Measurements from ENCODE around the gene SLC17A9. TPM values are rescaled to one million over a fixed set of nuclear protein-coding genes. Genes with fewer than 3 reads are reported as not detected.

The SLC17A9 gene
- total and polyA plus RNA-seq, 8 donors: 0.63 to 7.7 (median 3.1) TPM

- 45 to 64% methylated on average over 6 of the region's 6 CpGs for WGBS, 2 donors
- no peak for TF ChIP-seq CTCF (IDR thresholded peaks at IDR 0.05)
- ATAC-seq (no peak), FAIRE-seq (no peak), DNase-seq (no peak)
- H3K4me1 ChIP-seq: no peaks in the 10 kb centered on the region
- no peaks in the 10 kb centered on the region for H3K27me3 ChIP-seq
- no peaks in the 10 kb centered on the region for H3K36me3 ChIP-seq
- intact Hi-C loops (cut with DNase I): no loop called here
- no peak overlapping the region for H3K4me3 ChIP-seq
- no peak overlapping the region for H3K27ac ChIP-seq
- no peaks in the 10 kb centered on the region for H3K9me3 ChIP-seq
Observed at GRCh38 chr20:62991863-62992262, 39.4 kb downstream of the SLC17A9 start.

- Histone ChIP-seq H3K36me3 (no peaks in the 10 kb centered on the region), H3K4me1 (no peaks in the 10 kb centered on the region), H3K4me3 (no peak overlapping the region), H3K9me3 (no peaks in the 10 kb centered on the region), H3K27me3 (no peaks in the 10 kb centered on the region), H3K27ac (no peak overlapping the region)
- intact Hi-C loops (cut with DNase I): no loop called here
- no peak for ATAC-seq
- DNase-seq: no peak
- 63 to 78% methylated on average over 23 of the region's 23 CpGs for WGBS, 2 donors
- TF ChIP-seq CTCF (IDR thresholded peaks at IDR 0.05): no peak
- FAIRE-seq: no peak
Observed at GRCh38 chr20:62993856-62994494, 41.5 kb downstream of the SLC17A9 start.

- ATAC-seq: no peak
Observed at GRCh38 chr20:62994869-62995281, 42.4 kb downstream of the SLC17A9 start.

GRCh38 chr20:62995481-62995880, 43.0 kb downstream of the SLC17A9 start:
- Histone ChIP-seq H3K36me3 (no peaks in the 10 kb centered on the region), H3K27me3 (no peaks in the 10 kb centered on the region), H3K4me3 (no peak overlapping the region), H3K9me3 (no peaks in the 10 kb centered on the region), H3K4me1 (no peaks in the 10 kb centered on the region), H3K27ac (no peak overlapping the region)
- no peak for ATAC-seq
- WGBS, 2 donors: 45 to 46% methylated on average over 11 of the region's 11 CpGs
- no peak for DNase-seq
- no peak for TF ChIP-seq CTCF (IDR thresholded peaks at IDR 0.05)
- no peak for FAIRE-seq
- intact Hi-C loops (cut with DNase I): no loop called here

More at GRCh38 chr20:62994869-62995281, 42.4 kb downstream of the SLC17A9 start:
- no peak for TF ChIP-seq CTCF (IDR thresholded peaks at IDR 0.05)
- Histone ChIP-seq H3K27me3 (no peaks in the 10 kb centered on the region), H3K27ac (no peak overlapping the region), H3K4me1 (no peaks in the 10 kb centered on the region), H3K4me3 (no peak overlapping the region), H3K9me3 (no peaks in the 10 kb centered on the region), H3K36me3 (no peaks in the 10 kb centered on the region)
- DNase-seq: peak in 1 of 6 donors; percentile 43
- FAIRE-seq: no peak
- intact Hi-C loops (cut with DNase I): no loop called here
- 60 to 68% methylated on average over 19 of the region's 19 CpGs for WGBS, 2 donors

GRCh38 chr20:62995898-62996595, 43.5 kb downstream of the SLC17A9 start:
- no peak overlapping the region for H3K4me3 ChIP-seq
- no peaks in the 10 kb centered on the region for H3K9me3 ChIP-seq
- no peak for DNase-seq
- no peak for TF ChIP-seq CTCF (IDR thresholded peaks at IDR 0.05)
- intact Hi-C loops (cut with DNase I): no loop called here
- no peaks in the 10 kb centered on the region for H3K27me3 ChIP-seq
- H3K4me1 ChIP-seq: no peaks in the 10 kb centered on the region
- no peaks in the 10 kb centered on the region for H3K36me3 ChIP-seq
- 37 to 50% methylated on average over 23 to 25 of the region's 25 CpGs for WGBS, 2 donors
- no peak for FAIRE-seq
- no peak for ATAC-seq
- H3K27ac ChIP-seq: no peak overlapping the region
